A172 (cell line): ENCODE measurements around the gene ICA1. TPM values are rescaled to one million over a fixed set of nuclear protein-coding genes. Genes with fewer than 3 reads are reported as not detected.
"Not testable (repeated sequence)": the region's sequence is repeated elsewhere in the genome, so short reads cannot be mapped to it uniquely, and the experiment has no call there.

Experiments
- DNase-seq: peaks from one replicate; pipeline ENCODE4 v3.0.0-alpha.2; 2015; ENCODE audit warnings: low spot score
- total RNA-seq: library from RNA; depleted of rRNA; stranded (reverse); fragments of >200 nt; shearing (Covaris generic); gene quantifications from 2 replicates; pipeline ENCODE4 v1.2.3, GENCODE V29; 2014

Gene ICA1
- total RNA-seq, 1 experiment from 2014 or later: 6.5 TPM

GRCh38 chr7:8263048-8263447, 1.1 kb upstream of the ICA1 start:
- DNase-seq: no peak

GRCh38 chr7:8260871-8261694, 884 bp downstream of the ICA1 start:
- peak; percentile 52 for DNase-seq

- DNase-seq: no peak
Measured at GRCh38 chr7:8259586-8260222, 2.3 kb downstream of the ICA1 start.

- DNase-seq: no peak
Measured at GRCh38 chr7:8258734-8259133, 3.2 kb downstream of the ICA1 start.

- no peak for DNase-seq
Measured at GRCh38 chr7:8258166-8258565, 3.8 kb downstream of the ICA1 start.

- no peak for DNase-seq
Measured at GRCh38 chr7:8255680-8256655, 6.0 kb downstream of the ICA1 start.

- no peak for DNase-seq
Measured at GRCh38 chr7:8254667-8255066, 7.3 kb downstream of the ICA1 start.

GRCh38 chr7:8254215-8254614, 7.8 kb downstream of the ICA1 start:
- no peak for DNase-seq

- DNase-seq: no peak
Measured at GRCh38 chr7:8251195-8251594, 10.8 kb downstream of the ICA1 start.

GRCh38 chr7:8250547-8250946, 11.4 kb downstream of the ICA1 start:
- no peak for DNase-seq

- no peak for DNase-seq
Measured at GRCh38 chr7:8249121-8249520, 12.8 kb downstream of the ICA1 start.

GRCh38 chr7:8246020-8246419, 15.9 kb downstream of the ICA1 start:
- DNase-seq: no peak

GRCh38 chr7:8245032-8245431, 16.9 kb downstream of the ICA1 start:
- DNase-seq: not testable (repeated sequence)

GRCh38 chr7:8243059-8243458, 18.9 kb downstream of the ICA1 start:
- DNase-seq: not testable (repeated sequence)

GRCh38 chr7:8239702-8240362, 22.1 kb downstream of the ICA1 start:
- DNase-seq: not testable (repeated sequence)

- DNase-seq: no peak
Measured at GRCh38 chr7:8236780-8237407, 25.1 kb downstream of the ICA1 start.

GRCh38 chr7:8232999-8233847, 28.7 kb downstream of the ICA1 start:
- peak; percentile 57 for DNase-seq

GRCh38 chr7:8229927-8230326, 32.0 kb downstream of the ICA1 start:
- DNase-seq: no peak

GRCh38 chr7:8228766-8229674, 32.9 kb downstream of the ICA1 start:
- no peak for DNase-seq
